D721Med (cell line): Measurements from ENCODE around the gene RSPH9.

ENCODE experiments used
- DNase-seq: peaks from one replicate; pipeline ENCODE4 v3.0.0; 2011; ENCODE audit warnings: low spot score; ENCODE audit not compliant: insufficient read length
- FAIRE-seq: peaks from 2 replicates; lab custom pipeline; 2011; peaks lifted over from hg19 to GRCh38; lab: Jason Lieb, UNC
- CTCF ChIP-seq: IDR thresholded peaks from 2 replicates; pipeline ENCODE4 v1.5.1; 2012; ENCODE audit warnings: mild to moderate bottlenecking, control low read depth; ENCODE audit not compliant: insufficient read depth; ENCODE audit errors: missing control alignments

The RSPH9 gene

GRCh38 chr6:43622541-43622940, 22.3 kb upstream of the RSPH9 start:
- TF ChIP-seq CTCF = no peak
- DNase-seq (no peak), FAIRE-seq (no peak)

- TF ChIP-seq CTCF = no peak
- FAIRE-seq (no peak), DNase-seq (no peak)
Measured at GRCh38 chr6:43623880-43624785, 20.7 kb upstream of the RSPH9 start.

- DNase-seq (no peak), FAIRE-seq (no peak)
- TF ChIP-seq CTCF = no peak
Measured at GRCh38 chr6:43624786-43625288, 20.0 kb upstream of the RSPH9 start.

GRCh38 chr6:43625393-43625992, 19.3 kb upstream of the RSPH9 start:
- DNase-seq = no peak
- no peak for FAIRE-seq
- no peak for TF ChIP-seq CTCF

- no peak for DNase-seq
- no peak for FAIRE-seq
- TF ChIP-seq CTCF = no peak
Measured at GRCh38 chr6:43627008-43627825, 17.6 kb upstream of the RSPH9 start.

- peak; percentile 56 for DNase-seq
- no peak for TF ChIP-seq CTCF
- FAIRE-seq = no peak
Measured at GRCh38 chr6:43628393-43629103, 16.3 kb upstream of the RSPH9 start.
